ENCODE data around the gene RGMA. TPM values are rescaled to one million over a fixed set of nuclear protein-coding genes. Genes with fewer than 3 reads are reported as not detected.

RGMA gene
- total RNA-seq, 2 donors from 2014 or later, result 2.5 to 12.9 TPM

DNA sequence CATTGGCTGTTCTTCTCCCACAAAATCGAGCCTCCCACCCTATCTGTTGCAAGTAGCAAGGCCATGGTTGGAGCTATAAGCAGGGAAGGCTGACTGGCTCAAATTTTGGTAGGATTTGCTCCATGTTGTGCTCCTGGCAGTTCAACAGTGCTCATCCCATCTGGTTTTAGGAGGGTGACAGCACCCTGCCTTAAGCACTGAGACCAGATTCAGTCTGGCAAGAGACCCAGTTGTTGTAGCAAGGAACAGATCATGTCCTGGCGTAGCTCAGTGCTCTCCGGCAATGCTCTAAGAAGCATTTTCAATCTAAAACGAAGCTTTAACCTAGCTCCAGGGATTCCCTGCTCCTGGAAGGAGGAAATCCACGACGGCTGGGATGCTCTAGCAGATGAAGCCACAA is 91.2 kb downstream of the RGMA start:
- no peak for ATAC-seq
- DNase-seq, result no peak
- intact Hi-C loops (cut with DNase I, micrococcal nuclease), result loop anchor here in 1 of 2 donors (10.0 kb wide), 1 partner anchor 63 kb away; no protein-coding TSS in a partner anchor

- ATAC-seq, result no peak
- DNase-seq, result no peak
- intact Hi-C loops (cut with DNase I, micrococcal nuclease), result loop anchor here in 1 of 2 donors (10.0 kb wide), 1 partner anchor 58 kb away; no protein-coding TSS in a partner anchor
Observed at GRCh38 chr15:92992720-92993119, 96.3 kb downstream of the RGMA start.

DNA sequence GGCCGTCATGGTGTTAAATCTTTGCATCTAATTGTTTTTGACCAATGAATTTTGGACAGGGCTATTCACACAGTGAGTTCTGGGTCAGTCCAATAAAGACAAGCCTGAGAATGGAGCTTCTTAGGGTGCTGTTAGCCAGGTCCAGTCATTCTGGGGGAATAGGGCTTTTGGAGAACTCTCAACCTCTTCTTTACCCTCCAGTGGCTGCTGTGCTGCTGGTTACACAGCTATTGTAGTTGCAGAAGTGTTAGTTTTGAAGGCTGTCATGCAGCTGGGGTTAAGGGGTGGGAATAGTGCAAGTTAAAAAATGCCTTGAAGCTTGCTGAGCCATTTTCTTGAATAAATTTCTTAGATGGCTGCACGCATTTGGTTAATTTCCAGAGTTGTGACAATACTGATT is 99.0 kb downstream of the RGMA start:
- DNase-seq, result no peak
- no peak for ATAC-seq
- intact Hi-C loops (cut with DNase I, micrococcal nuclease), result loop anchor here in 1 of 2 donors (10.0 kb wide), 1 partner anchor 55 kb away; no protein-coding TSS in a partner anchor

- DNase-seq (no peak), ATAC-seq (no peak)
- intact Hi-C loops (cut with DNase I, micrococcal nuclease), result no loop called here
Observed at GRCh38 chr15:92989470-92989869, 99.5 kb downstream of the RGMA start.

Other genes with a start within 250 kb of the RGMA start
- gene CHD2, start 188.9 kb downstream of the RGMA start, total RNA-seq, result 10 to 100 TPM; 85.7 to 86.9 TPM

Measured in left colon (tissue), 2 donors.